ENCODE data around the gene BTBD2.

The BTBD2 gene

GRCh38 chr19:1969176-1970002 lies 46.1 kb downstream of the BTBD2 start:
- TF ChIP-seq, protein P1, sequence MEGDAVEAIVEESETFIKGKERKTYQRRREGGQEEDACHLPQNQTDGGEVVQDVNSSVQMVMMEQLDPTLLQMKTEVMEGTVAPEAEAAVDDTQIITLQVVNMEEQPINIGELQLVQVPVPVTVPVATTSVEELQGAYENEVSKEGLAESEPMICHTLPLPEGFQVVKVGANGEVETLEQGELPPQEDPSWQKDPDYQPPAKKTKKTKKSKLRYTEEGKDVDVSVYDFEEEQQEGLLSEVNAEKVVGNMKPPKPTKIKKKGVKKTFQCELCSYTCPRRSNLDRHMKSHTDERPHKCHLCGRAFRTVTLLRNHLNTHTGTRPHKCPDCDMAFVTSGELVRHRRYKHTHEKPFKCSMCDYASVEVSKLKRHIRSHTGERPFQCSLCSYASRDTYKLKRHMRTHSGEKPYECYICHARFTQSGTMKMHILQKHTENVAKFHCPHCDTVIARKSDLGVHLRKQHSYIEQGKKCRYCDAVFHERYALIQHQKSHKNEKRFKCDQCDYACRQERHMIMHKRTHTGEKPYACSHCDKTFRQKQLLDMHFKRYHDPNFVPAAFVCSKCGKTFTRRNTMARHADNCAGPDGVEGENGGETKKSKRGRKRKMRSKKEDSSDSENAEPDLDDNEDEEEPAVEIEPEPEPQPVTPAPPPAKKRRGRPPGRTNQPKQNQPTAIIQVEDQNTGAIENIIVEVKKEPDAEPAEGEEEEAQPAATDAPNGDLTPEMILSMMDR (IDR thresholded peaks at IDR 0.05; ENCODE audit: borderline replicate concordance, control extremely low read depth, extremely low read depth, insufficient read depth, missing control alignments) = no peak

GRCh38 chr19:1968279-1969175 lies 47.0 kb downstream of the BTBD2 start:
- in situ Hi-C loops (cut with MboI; ENCODE audit: low sequenced_read_pairs, unreplicated experiment) = no loop called here
- TF ChIP-seq, protein P1 (IDR thresholded peaks at IDR 0.05; ENCODE audit: borderline replicate concordance, control extremely low read depth, extremely low read depth, insufficient read depth, missing control alignments) = no peak
- no peak for DNase-seq (ENCODE audit: low spot score)

More at GRCh38 chr19:1969176-1970002, 46.1 kb downstream of the BTBD2 start:
- DNase-seq (ENCODE audit: low spot score) = no peak
- in situ Hi-C loops (cut with MboI; ENCODE audit: low sequenced_read_pairs, unreplicated experiment) = no loop called here

- in situ Hi-C loops (cut with MboI; ENCODE audit: low sequenced_read_pairs, unreplicated experiment) = no loop called here
- TF ChIP-seq, protein P1 (IDR thresholded peaks at IDR 0.05; ENCODE audit: borderline replicate concordance, control extremely low read depth, extremely low read depth, insufficient read depth, missing control alignments) = no peak
- DNase-seq (ENCODE audit: low spot score) = no peak
Measured at GRCh38 chr19:1967087-1967608, 48.4 kb downstream of the BTBD2 start.

GRCh38 chr19:1962674-1963073 lies 52.8 kb downstream of the BTBD2 start:
- in situ Hi-C loops (cut with MboI; ENCODE audit: low sequenced_read_pairs, unreplicated experiment) = no loop called here
- DNase-seq (ENCODE audit: low spot score) = no peak
- TF ChIP-seq, protein P1 (IDR thresholded peaks at IDR 0.05; ENCODE audit: borderline replicate concordance, control extremely low read depth, extremely low read depth, insufficient read depth, missing control alignments) = no peak

DNA sequence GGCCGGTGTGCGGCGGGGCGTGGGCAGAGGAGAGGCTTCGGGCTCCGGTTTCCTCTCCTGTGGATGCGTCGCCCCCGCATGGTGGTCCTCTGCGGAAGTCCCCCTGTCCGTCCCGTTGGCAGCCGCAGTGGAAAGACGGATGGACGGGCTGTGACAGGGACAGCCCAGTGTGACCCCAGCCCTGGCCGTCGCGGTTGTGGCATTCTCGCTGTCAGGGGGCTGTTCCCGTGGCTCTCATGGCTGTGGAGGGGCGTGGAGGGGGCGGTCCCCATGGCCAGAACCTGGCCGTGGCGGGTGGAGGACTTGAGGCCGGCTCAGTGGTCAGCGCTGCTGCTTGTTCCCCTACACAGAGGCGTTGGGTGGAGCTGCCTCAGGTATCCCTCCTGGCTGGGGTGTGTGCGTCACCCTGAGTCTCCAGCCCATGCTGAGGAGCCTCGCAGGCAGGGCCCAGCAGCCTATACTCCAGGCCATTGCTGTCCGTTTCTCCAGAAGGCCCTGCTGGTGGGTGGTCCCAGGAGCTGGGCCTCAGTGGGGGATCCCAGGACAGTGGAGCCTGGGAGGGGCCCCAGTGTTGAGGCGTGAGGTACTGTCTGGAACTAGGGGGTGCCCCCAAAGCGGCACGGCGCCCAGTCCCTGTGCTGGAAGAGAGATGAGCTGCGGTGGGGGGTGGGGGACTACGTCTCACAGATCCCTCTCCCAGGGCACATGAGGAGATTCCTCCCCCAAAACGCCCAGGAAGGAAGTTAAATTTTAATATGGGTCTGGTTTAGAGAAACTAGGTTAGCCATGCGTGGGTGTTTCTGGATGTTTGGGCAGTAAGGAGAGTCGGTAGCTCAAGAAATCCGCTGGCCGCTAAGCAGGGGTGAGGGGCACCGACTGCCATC lies 54.3 kb downstream of the BTBD2 start:
- TF ChIP-seq, protein P1 (IDR thresholded peaks at IDR 0.05; ENCODE audit: borderline replicate concordance, control extremely low read depth, extremely low read depth, insufficient read depth, missing control alignments) = no peak
- in situ Hi-C loops (cut with MboI; ENCODE audit: low sequenced_read_pairs, unreplicated experiment) = no loop called here
- no peak for DNase-seq (ENCODE audit: low spot score)

All from GM13976 (cell line).